ENCODE data around the gene ZNF660.

- TF ChIP-seq CTCF (IDR thresholded peaks at IDR 0.05; ENCODE audit: low read depth, low read length) (no peak), EZH2phosphoT487 (IDR thresholded peaks at IDR 0.05; ENCODE audit: low read depth) (no peak)
These were observed 13.7 kb upstream of the ZNF660 start for GRCh38 chr3:44571024-44571423.
